Peyer's patch (tissue), 4 donors: Measurements from ENCODE around the gene PLEKHA1. TPM values are rescaled to one million over a fixed set of nuclear protein-coding genes. Genes with fewer than 3 reads are reported as not detected.
A peak's percentile ranks its signal among the peaks of the same experiment; 100 is the strongest.

Experiments
- DNase-seq, 3 donors: peaks; one replicate each; pipeline ENCODE4 v3.0.0-alpha.2; 2017 to 2019
- H3K27ac ChIP-seq, 4 donors: fragments of 200-600 bp; sonication (generic); one replicate each; pipeline ENCODE4 v1.5.1; 2016 to 2019
- H3K27me3 ChIP-seq, 2 donors: fragments of 200-600 bp; sonication (generic); one replicate each; pipeline ENCODE4 v1.5.1; 2019
- H3K36me3 ChIP-seq, 3 donors: fragments of 200-600 bp; sonication (generic); one replicate each; pipeline ENCODE4 v1.5.1; 2016 to 2019
- H3K4me1 ChIP-seq, 4 donors: fragments of 200-600 bp; sonication (generic); one replicate each; pipeline ENCODE4 v1.5.1; 2016 to 2019
- H3K4me3 ChIP-seq, 4 donors: fragments of 200-600 bp; sonication (generic); 1 replicate in 3 of 4; 2 replicates in 1 of 4; pipeline ENCODE4 v1.5.1; 2016 to 2019; ENCODE audit warnings: mild to moderate bottlenecking in 1 of 4
- H3K9me3 ChIP-seq, 4 donors: fragments of 200-600 bp; sonication (generic); one replicate each; pipeline ENCODE4 v1.5.1; 2016 to 2019; ENCODE audit warnings: mild to moderate bottlenecking in 1 of 4
- CTCF ChIP-seq, 6 experiments: fragments of 450-650 bp in 4 of 6; fragments of 200-600 bp in 2 of 6; sonication (generic) in 1 of 6; IDR thresholded peaks; one replicate each; pipeline ENCODE4 v1.5.1; 2017 to 2019; ENCODE audit warnings: antibody characterized with exemption in 6 of 6, mild to moderate bottlenecking in 3 of 6, moderate library complexity in 1 of 6
- POLR2A ChIP-seq, 2 donors: fragments of 450-650 bp; IDR thresholded peaks; one replicate each; pipeline ENCODE4 v1.5.1; 2017; ENCODE audit warnings: antibody characterized with exemption in 2 of 2, mild to moderate bottlenecking in 2 of 2, moderate library complexity in 2 of 2
- total RNA-seq, 4 donors: library from RNA; depleted of rRNA; stranded (reverse); fragments of >200 nt; gene quantifications; one replicate each; pipeline ENCODE4 v1.1.0, GENCODE V29; 2016

The PLEKHA1 gene
- total RNA-seq, 4 donors from 2014 or later: 15.7 to 62.0 (median 43.9) TPM

GRCh38 chr10:122374859-122375678 lies 561 bp downstream of the PLEKHA1 start:
- TF ChIP-seq POLR2A (IDR thresholded peaks at IDR 0.05) (no peak), CTCF (IDR thresholded peaks at IDR 0.05) (no peak)
- H3K36me3 ChIP-seq: no peaks in the 10 kb centered on the region
- H3K9me3 ChIP-seq: no peaks in the 10 kb centered on the region
- H3K4me3 ChIP-seq: peak overlapping the region; percentile 81 to 99 (median 88)
- H3K27me3 ChIP-seq: no peaks in the 10 kb centered on the region
- H3K27ac ChIP-seq: peak overlapping the region; percentile 93 to 100 (median 96)
- H3K4me1 ChIP-seq: peaks cover 0 to 18% (median 1%) of the 10 kb centered on the region in 4 donors
- DNase-seq: peak; percentile 43 to 83 (median 80)

DNA sequence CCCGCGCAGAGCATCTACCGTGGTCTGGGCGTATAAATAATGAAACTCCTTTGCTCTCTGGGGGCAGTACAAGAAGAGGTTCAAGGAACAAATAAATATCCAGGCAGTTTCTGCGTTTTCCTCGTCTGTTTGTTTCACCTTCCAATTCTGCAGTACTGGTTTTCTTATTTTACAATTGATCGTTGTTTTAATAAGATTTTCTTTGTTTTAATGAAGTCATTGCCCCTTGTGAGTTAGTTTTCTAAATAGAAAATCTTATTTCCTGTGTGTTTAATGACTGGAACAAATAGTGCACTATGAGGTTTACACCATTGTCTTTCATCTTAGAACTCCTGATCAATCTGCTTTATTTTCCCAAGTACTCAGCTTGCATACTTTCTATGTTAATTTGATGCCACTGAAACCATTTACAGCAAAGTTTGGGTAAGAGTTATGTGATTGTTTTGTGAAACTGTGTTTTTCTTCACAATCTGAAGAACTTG lies 1.2 kb downstream of the PLEKHA1 start:
- no peaks in the 10 kb centered on the region for H3K36me3 ChIP-seq
- no peaks in the 10 kb centered on the region for H3K9me3 ChIP-seq
- no peak for DNase-seq
- peaks cover 0 to 18% (median 1%) of the 10 kb centered on the region in 4 donors for H3K4me1 ChIP-seq
- H3K27ac ChIP-seq: peak overlapping the region; percentile 93 to 100 (median 96)
- no peaks in the 10 kb centered on the region for H3K27me3 ChIP-seq
- TF ChIP-seq POLR2A (IDR thresholded peaks at IDR 0.05) (no peak), CTCF (IDR thresholded peaks at IDR 0.05) (no peak)
- peak overlapping the region; percentile 81 to 99 (median 88) for H3K4me3 ChIP-seq

GRCh38 chr10:122376364-122376961 lies 2.0 kb downstream of the PLEKHA1 start:
- no peak for DNase-seq
- no peak overlapping the region for H3K27ac ChIP-seq
- H3K36me3 ChIP-seq: no peaks in the 10 kb centered on the region
- peak overlapping the region in 1 of 4 donors; percentile 93 for H3K4me3 ChIP-seq
- no peaks in the 10 kb centered on the region for H3K27me3 ChIP-seq
- no peak for TF ChIP-seq POLR2A (IDR thresholded peaks at IDR 0.05)
- no peak for TF ChIP-seq CTCF (IDR thresholded peaks at IDR 0.05)
- no peaks in the 10 kb centered on the region for H3K9me3 ChIP-seq
- peaks cover 0 to 18% (median 1%) of the 10 kb centered on the region in 4 donors for H3K4me1 ChIP-seq

DNA sequence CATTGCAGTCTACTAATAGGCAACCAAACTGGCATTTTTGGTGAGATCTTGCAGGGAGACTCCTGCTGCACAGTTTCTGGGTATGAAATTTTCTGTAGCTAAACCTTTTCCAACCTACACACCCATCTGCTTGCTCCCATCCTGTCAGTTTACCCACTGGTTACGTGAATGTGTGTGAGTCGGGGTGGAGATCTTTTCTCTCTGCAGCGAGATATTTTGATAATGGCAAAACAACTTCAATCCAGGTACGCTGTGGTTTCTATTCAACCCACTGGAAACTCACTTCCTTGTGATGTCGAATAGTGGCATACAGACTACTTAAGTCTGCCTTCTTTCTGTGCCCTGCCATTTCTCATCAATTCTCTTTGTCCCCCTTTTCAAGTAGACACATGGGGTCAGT lies 4.5 kb downstream of the PLEKHA1 start:
- H3K36me3 ChIP-seq: no peaks in the 10 kb centered on the region
- H3K27me3 ChIP-seq: no peaks in the 10 kb centered on the region
- peaks cover 0 to 11% (median 1%) of the 10 kb centered on the region in 4 donors for H3K4me1 ChIP-seq
- no peak for DNase-seq
- H3K9me3 ChIP-seq: no peaks in the 10 kb centered on the region
- H3K27ac ChIP-seq: no peak overlapping the region
- H3K4me3 ChIP-seq: no peak overlapping the region
- no peak for TF ChIP-seq POLR2A (IDR thresholded peaks at IDR 0.05)

DNA sequence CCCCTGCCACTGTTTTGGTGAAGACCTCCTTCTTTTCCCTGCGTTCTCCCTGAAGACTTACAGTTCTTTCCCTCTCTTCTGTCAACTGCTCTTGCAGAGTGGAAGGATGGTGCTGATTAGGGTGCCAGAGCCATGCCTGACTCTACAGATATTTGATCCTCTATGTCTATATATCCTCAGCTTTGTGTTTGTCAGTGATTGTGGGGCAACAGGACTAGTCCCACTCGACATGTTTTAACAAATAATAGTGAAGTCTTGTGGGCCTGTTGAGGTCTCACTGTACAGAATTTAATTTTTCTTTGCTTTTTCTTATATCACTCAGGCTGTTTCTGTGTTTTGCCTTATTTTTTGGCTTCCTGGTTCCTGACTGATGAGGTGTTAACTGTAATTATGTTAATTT lies 5.0 kb downstream of the PLEKHA1 start:
- H3K4me3 ChIP-seq: no peak overlapping the region
- TF ChIP-seq POLR2A (IDR thresholded peaks at IDR 0.05): no peak
- no peak for TF ChIP-seq CTCF (IDR thresholded peaks at IDR 0.05)
- DNase-seq: no peak
- H3K9me3 ChIP-seq: no peaks in the 10 kb centered on the region
- no peaks in the 10 kb centered on the region for H3K36me3 ChIP-seq
- peaks cover 0 to 11% (median 0%) of the 10 kb centered on the region in 4 donors for H3K4me1 ChIP-seq
- no peak overlapping the region for H3K27ac ChIP-seq
- H3K27me3 ChIP-seq: no peaks in the 10 kb centered on the region

GRCh38 chr10:122380703-122381102 lies 6.2 kb downstream of the PLEKHA1 start:
- H3K36me3 ChIP-seq: no peaks in the 10 kb centered on the region
- H3K27ac ChIP-seq: no peak overlapping the region
- no peaks in the 10 kb centered on the region for H3K9me3 ChIP-seq

More at GRCh38 chr10:122380703-122381102, 6.2 kb downstream of the PLEKHA1 start:
- TF ChIP-seq CTCF (IDR thresholded peaks at IDR 0.05) (no peak), POLR2A (IDR thresholded peaks at IDR 0.05) (no peak)
- no peak overlapping the region for H3K4me3 ChIP-seq
- no peaks in the 10 kb centered on the region for H3K27me3 ChIP-seq
- no peak for DNase-seq
- peaks cover 0 to 12% (median 0%) of the 10 kb centered on the region in 4 donors for H3K4me1 ChIP-seq
